HUDEP-2 (cell line): ENCODE measurements around the gene SPHK1.

Source experiments
- DNase-seq, 76 experiments: peaks; one replicate each; lab custom pipeline; 2025; ENCODE audit not compliant: unreplicated experiment in 76 of 76; lab: John Stamatoyannopoulos, UW

SPHK1 gene

DNA sequence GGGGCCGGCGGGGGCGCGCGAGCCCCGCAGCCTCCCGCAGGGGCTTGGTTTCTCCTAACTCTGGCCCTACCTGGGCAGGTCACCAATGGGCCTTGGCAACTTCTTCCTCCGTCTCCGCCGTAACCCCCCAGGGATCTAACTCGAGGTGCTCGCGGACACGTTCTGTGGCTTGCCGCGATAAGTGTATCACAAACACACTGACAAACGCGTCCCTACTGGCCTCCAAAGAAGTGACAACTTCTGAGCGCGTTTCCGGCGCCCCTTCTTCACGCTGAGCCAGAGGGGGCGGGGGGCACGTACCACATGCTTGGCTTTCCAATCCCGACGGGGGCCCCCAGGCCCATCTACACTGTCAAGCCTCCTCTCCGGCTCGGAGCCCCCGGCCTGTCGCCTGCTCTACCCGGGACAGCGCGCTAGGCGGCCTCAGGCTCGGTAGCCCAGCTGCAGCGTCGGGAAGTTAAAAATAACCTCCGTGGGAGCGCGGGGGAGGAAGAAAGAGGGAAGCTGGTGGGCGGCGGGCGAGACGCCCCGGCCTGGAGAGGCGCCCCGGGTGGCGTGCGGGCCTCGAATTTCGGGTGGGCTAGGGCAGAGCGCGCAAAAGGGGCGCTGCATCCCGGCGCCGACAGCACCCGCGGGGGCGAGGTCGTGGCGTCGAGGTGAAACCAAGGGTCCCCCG is 725 bp upstream of the SPHK1 start:
- peak in 57 of 76 experiments; percentile 13 to 82 (median 57) for DNase-seq

DNA sequence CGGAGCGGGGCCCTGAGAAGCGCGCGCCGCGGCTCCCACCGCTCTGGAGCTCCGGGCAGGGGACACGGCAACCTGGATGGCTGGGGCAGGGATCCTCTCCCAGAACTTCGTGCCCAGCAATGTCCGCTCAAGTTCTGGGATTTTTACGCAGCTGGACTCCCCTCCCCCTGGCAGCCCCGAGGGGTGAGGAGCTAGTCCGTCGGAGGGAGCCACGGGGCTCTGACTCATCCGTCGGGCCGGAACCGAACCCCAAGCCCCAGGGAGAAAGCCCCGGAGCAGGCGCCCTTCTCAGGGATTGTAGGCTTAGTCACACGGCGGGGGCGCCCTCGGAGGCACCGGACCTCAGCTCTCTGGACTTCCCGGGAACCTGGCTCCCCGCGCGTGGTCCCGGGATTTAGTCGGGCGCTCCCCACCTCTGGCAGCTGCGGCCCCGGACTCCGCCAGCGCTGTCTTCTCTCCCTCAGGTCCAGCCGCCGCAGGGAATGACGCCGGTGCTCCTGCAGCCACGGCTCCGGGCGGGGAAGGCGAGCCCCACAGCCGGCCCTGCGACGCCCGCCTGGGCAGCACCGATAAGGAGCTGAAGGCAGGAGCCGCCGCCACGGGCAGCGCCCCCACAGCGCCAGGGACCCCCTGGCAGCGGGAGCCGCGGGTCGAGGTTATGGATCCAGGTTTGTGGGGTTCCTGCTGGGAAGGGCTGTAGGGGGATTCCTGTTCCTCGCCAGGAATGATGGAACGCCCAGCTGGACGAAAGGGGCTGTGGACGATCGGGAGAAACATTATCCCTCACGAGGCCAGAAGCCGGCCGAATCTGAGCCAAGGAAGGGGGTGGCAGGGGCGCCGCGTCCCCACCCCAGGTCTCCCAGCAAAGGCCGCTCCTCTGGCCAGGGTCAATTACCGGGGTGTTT is 830 bp downstream of the SPHK1 start:
- peak in 57 of 76 experiments; percentile 7 to 92 (median 45) for DNase-seq

DNA sequence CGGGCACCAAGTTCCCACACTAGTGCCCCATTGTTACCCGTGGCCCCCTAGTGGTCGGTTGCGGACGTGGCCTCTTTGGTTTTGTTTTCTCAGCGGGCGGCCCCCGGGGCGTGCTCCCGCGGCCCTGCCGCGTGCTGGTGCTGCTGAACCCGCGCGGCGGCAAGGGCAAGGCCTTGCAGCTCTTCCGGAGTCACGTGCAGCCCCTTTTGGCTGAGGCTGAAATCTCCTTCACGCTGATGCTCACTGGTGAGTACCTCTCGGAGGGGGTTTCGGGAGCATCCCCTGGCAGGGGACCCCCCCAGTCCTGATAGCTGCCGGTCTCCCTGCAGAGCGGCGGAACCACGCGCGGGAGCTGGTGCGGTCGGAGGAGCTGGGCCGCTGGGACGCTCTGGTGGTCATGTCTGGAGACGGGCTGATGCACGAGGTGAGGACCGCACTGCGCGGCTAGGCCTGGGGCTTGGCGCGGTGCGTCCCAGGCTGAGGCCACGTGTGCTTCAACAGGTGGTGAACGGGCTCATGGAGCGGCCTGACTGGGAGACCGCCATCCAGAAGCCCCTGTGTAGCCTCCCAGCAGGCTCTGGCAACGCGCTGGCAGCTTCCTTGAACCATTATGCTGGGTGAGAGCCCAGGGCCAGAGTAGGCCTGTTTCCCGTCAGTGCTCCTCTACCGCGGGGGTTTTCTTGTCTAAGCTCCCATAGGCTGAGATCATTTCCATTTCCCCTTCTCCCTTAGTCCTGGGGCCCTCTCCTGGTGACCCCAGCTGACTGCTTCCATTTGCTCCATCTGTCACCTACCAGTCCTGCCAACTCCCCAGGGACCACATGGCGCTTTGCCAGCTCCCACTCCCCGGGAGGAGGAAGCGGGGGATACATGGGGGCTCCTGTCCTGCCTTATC is 1.7 kb downstream of the SPHK1 start:
- peak in 73 of 76 experiments; percentile 48 to 95 (median 85) for DNase-seq

GRCh38 chr17:76386966-76387765 is 2.8 kb downstream of the SPHK1 start:
- DNase-seq, result no peak

GRCh38 chr17:76388966-76389888 is 4.8 kb downstream of the SPHK1 start:
- DNase-seq, result peak in 1 of 76 experiments; percentile 6

DNA sequence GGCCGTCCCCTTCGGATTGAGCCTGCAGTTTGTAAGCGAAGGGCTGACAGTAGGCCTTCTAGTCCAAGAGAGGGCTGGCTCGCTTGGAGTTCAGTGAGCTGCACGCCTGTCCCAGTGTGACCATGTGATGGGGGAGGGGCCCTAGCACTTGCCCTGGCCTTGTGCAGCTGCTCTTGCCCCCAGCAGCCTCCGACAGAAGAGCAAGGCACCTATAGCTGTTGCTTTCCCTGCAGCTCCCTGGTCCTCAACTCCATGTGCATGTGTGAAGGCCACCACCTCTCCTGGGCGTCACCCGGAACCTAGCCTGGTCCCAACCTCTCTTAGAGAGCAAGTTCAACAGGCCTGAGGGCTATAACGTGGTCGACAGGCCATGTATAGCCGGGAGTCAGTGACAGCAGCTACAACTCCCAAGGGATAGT is 5.6 kb downstream of the SPHK1 start:
- no peak for DNase-seq

DNA sequence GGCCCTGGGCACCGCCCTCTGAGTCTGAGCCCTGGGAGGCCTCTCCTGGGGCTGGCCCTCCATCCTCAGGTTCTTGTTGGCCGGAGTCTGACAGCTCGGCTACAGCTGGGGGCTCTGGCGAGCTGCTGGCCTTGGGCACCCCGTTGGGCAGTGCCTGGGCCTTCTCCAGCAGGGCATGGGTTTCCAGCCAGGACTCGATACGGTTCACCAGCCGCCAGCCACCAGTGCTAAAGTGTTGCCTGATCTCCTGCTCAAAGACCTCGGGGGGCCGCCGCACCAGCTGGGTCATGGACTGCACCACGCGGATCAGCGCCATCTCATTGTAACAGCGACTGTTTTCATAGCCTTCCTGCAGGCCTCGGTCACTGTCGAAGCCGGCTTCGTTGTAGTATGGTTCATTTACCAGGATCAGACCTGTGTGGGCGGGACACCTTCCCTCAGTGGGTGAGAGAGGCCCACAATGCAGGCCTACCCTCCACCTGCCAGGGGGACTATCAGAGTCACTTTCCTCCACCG is 6.8 kb downstream of the SPHK1 start:
- no peak for DNase-seq

DNA sequence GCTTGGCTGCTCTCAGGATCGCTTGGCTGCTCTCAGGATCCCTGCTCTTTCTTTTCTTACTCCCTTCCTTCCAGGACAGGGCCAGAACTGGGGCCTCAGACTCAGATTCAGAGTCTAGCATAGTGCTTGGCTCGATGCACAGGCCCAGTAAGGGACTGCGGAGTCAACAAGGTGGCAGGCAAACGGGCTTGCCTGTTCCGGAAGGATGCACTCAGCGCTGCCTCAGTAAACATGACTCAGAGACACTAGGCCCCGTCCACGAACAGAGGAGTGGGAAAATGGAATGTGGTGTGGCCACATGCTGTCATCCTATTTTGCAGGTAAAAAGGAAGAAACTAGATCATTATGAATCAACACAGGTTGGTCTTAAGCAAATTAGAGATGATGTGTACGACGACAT is 9.8 kb downstream of the SPHK1 start:
- DNase-seq, result no peak

DNA sequence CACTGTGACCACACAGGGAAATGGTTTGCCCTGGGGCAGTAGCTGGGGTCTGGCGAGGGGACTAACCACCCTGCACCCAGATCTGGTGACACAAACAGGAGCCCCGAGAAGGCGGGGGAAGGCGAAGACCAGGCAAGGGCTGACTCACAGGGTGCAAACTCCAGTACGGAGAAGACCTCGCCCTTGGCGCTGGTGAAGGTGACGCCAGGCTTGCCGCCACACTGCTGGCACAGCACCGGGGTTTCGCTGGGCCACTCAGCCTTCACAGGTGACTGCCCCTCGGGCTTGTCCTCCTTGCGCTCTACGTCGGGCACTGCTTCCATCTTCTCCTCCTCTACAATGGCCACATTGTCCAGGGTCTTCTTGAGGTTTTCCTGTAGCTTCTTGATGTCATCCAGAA is 11.6 kb downstream of the SPHK1 start:
- no peak for DNase-seq

GRCh38 chr17:76397184-76397583 is 12.8 kb downstream of the SPHK1 start:
- DNase-seq, result peak in 6 of 76 experiments; percentile 5 to 20 (median 11)

DNA sequence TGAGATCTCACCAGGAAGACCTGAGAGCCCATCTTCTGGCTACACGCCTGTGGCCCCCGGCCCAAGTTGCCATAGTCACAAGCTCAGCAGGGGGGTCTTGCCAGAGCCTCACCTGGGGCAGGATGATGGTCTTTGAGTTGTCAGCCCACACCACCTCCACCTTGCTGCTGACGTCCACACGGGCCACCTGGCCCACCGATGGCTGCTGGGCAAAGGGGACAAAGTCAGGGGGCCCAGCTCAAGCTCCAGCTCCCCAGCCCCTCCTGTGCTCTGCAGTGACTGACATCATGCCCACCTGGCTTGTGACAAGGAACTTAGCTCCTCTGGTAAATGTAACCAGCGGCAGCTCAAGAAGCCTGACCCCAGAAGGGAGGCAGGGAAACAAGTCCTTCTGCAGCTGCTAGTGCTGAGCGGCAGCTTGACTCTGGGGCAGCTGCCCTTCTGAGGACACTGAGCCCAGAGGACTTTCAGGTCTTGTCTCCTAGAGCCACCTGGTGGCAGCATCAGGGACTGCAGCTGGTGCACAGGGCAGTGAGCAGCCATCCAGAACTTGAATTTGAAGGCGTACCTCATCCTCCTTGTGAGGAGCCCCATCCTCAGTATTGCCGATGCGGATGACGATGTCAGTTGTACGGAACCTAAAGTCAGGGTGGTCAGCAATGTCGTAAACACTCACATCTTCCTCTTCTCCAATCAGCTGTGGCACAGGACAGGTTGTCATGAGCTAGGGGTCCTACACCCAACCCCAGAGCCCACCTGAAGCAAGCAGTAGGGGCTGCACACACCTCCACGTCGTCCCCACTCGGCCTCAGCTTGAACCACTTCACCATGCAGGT is 13.5 kb downstream of the SPHK1 start:
- DNase-seq, result peak in 71 of 76 experiments; percentile 20 to 94 (median 77)

GRCh38 chr17:76398523-76399174 is 14.2 kb downstream of the SPHK1 start:
- DNase-seq, result no peak

- DNase-seq, result no peak
Observed at GRCh38 chr17:76399175-76400172, 15.1 kb downstream of the SPHK1 start.

GRCh38 chr17:76402711-76403110 is 18.3 kb downstream of the SPHK1 start:
- no peak for DNase-seq

GRCh38 chr17:76404256-76404655 is 19.8 kb downstream of the SPHK1 start:
- no peak for DNase-seq

DNA sequence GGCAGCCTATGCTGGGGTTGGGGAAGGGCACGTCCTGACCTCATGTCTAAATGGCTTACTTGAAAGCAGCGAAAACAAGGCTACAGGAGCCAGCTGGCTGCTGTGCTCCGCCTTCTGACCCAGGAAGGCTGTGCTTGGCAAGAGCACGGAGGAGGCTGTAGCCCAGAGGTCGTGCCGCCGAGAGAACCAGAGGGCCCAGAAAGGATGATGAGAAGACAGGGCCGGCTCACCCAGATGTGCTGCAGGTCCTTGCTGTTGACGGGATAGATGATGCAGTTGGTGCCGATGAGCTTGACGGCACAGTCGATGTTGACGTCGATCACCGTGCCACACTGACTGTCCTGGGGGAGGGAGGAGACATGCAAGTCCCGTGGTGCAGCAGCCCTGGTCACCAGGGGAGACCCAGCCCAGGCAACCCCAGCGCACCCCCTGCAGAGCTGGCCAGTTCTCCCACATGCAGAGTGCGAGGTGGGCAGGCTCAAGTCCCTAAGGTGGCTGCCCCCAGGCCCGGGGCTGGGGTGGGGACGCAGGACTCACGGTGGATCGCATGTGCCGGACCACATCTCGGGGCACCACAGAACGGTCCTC is 20.7 kb downstream of the SPHK1 start:
- no peak for DNase-seq
